Stimulated activated naive CD4-positive, alpha-beta T cell (primary cell): ENCODE data around the gene LDHD.

ENCODE experiments used
- DNase-seq, 6 experiments: peaks; one replicate each; lab custom pipeline; 2025; lab: John Stamatoyannopoulos, UW

The LDHD gene

DNA sequence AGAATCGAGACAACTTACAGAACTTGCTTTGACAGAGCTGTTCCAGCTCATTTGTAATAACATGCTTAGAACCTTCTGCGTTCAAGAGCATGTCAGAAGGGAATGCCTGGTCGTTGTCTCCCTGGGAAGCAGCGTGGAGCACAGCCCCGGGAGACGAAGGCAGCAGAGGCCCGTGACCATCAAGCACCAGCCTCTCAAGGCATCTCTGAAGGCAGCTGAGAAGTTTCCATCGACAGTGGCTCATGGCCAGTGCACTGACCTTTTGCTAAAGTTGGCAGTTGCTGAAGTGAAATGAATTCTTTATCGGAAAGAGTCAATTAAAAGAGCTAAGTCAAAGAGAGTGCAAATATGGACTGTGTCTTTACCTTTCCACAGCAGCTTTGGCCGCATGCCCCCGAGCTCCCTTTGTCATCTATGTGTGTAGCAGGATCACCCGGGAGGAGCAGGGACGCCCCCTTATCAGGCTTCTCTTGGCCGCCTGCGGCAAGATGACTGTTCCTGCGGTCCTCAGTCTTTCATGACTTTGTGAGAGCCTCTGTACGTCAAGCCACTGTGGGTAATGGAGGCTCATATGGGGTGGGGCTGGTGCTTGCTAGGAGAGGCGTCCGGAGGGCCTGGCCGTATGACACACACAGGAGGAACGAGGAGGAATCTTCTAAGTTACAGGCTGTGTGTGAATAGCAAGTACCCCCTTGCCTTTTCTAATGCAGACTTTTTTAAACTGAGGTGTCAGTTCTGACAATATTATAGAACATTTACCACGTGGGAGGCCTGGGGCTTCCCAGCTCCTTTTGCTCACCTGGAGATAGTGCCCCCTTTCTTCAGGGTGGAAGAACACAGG, 54.2 kb downstream of the LDHD start:
- DNase-seq, result no peak
